Caki2 (cell line): Measurements from ENCODE around the gene GGN. TPM values are rescaled to one million over a fixed set of nuclear protein-coding genes. Genes with fewer than 3 reads are reported as not detected.
"Not testable (repeated sequence)": the region's sequence is repeated elsewhere in the genome, so short reads cannot be mapped to it uniquely, and the experiment has no call there.

Experiments used
- DNase-seq: peaks from one replicate; pipeline ENCODE4 v3.0.0-alpha.2; 2015; ENCODE audit warnings: low read depth
- in situ Hi-C: cut with HindIII; loops from 2 replicates; pipeline ENCODE4 v1.10.0; 2016; ENCODE audit warnings: low sequenced_read_pairs, low pct_unique_long_range_greater_than_20kb, mixed read lengths
- total RNA-seq: library from RNA; depleted of rRNA; stranded (reverse); fragments of >200 nt; shearing (Covaris generic); gene quantifications from 2 replicates; pipeline ENCODE4 v1.2.3, GENCODE V29; 2014; ENCODE audit warnings: low replicate concordance

GGN gene
- total RNA-seq, 1 experiment from 2014 or later, result 2.5 TPM

DNA sequence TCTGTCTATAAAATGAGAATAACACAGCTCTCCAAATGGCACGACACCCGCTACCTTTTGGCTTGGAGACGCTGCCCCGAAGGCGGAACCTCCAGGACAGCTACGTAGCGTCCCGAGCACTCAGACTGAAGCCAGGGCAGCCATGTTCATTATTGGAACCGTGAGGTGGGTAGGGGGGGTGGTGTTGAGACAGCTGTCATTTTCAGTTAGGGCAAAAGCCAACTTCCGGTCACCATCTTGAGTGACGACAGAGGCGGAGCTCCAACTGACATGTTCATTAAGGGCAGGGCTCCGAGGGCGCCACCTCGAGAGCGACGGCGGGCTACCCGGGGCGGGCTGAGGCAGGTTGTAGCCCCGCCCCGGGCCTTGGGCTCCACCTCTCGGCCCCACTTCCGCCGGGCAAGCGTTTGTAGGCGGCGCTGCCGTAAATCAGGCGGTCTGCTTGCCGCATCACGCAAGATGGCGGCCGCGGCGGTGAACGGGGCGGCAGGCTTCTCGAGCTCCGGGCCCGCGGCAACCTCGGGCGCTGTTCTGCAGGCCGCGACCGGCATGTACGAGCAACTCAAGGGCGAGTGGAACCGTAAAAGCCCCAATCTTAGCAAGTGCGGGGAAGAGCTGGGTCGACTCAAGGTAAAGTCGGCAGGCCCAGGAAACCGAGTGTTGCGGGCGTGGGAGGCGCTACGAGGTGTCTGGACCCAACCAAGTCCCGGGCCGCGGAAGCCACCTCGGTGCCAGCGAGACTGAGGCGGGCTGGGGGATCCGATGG is 13.3 kb downstream of the GGN start, which contains the start of gene PSMD8:
Gene PSMD8, plus strand, starts transcription at position 240 of the 766 bp plus-strand sequence. Its CDS starts 31 bp downstream, at position 271.
- DNase-seq, result peak; percentile 99
- in situ Hi-C loops, result no loop called here

DNA sequence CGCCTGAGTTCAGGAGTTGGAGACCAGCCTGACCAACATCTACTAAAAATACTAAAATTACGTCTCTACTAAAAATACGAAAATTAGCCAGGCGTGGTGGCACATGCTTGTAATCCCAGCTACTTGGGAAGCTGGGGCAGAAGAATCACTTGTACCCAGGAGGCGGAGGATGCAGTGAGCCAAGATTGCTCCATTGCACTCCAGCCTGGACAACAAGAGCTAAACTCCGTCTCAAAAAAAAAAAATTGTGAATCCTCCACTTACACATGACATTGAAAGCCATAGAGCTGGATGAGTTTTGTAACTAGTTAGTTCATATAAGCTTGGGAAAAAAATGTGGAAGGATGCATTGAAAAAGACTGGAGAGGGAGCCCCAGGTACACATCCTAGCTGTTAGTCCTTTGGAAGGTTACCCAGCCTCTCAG is 13.9 kb downstream of the GGN start:
- DNase-seq, result no peak
- in situ Hi-C loops, result no loop called here

DNA sequence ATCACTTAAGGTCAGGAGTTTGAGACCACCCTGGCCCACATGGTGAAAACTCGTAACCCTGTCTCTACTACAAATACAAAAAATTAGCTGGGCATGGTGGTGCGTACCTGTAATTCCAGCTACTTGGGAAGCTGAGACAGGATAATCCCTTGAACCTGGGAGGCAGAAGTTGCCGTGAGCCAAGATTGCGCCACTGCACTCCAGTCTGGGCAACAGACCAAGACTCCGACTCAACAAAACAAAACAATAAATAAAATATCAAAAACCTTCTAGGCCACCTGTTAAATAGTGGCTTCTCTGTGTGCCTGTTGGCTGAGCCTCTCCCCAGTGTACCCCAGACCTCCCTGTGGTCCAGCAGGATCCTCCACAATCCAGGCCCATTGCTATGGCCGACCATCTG is 16.8 kb downstream of the GGN start:
- in situ Hi-C loops, result no loop called here
- DNase-seq, result no peak

DNA sequence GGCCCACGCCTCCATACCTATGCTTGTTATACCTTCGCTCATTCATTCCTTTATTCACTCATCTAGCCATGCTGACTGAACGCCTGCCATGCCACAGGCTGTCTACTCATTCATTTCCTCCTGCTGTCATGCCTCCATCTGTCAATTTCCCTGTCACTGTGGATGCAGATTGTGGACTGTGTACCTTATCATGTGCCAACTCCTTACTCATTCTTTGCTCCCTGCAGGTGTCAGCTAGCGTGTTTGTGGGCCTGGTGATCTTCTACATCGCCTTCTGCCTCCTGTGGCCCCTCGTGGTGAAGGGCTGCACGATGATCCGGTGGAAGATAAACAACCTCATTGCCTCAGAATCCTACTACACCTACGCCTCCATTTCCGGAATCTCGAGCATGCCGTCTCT is 17.5 kb downstream of the GGN start:
- no peak for DNase-seq
- in situ Hi-C loops, result no loop called here

DNA sequence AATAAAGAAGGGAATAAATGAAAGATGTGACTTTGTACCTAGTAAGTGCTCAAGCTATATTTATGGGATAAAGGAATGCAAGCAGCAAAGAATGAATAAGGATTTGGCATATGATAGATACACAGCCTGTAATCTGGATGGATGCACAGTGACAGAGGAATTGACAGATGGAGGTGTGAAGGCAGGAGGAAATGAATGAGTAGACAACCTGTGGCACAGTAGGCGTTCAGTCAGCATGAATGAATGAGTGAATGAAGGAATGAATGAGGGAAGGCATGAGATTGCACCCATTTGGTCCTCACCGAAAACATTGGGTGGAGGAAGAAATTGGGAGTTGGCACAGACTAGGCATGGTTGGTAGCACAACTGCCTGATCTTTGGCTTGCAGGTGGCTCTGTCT is 18.2 kb downstream of the GGN start:
- in situ Hi-C loops, result no loop called here
- DNase-seq, result no peak

DNA sequence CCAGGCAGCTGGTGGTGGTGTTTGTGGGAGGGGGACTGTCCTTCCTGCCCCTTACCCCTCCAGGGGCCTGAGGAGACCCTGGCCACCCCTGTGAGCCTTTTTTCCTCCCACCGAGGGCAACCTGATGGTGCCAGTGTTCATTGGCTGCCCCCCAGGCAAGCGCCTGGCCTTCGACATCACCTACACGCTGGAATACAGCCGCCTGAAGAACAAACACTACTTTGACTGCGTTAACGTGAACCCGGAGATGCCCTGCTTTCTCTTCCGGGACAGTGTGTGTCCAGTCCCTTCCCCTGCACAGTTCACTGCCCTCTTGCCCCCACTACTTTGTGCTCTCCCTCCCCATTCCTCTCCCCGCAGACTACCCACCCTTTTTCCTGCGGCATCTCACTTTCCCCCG is 20.8 kb downstream of the GGN start:
- no peak for DNase-seq
- in situ Hi-C loops, result no loop called here

DNA sequence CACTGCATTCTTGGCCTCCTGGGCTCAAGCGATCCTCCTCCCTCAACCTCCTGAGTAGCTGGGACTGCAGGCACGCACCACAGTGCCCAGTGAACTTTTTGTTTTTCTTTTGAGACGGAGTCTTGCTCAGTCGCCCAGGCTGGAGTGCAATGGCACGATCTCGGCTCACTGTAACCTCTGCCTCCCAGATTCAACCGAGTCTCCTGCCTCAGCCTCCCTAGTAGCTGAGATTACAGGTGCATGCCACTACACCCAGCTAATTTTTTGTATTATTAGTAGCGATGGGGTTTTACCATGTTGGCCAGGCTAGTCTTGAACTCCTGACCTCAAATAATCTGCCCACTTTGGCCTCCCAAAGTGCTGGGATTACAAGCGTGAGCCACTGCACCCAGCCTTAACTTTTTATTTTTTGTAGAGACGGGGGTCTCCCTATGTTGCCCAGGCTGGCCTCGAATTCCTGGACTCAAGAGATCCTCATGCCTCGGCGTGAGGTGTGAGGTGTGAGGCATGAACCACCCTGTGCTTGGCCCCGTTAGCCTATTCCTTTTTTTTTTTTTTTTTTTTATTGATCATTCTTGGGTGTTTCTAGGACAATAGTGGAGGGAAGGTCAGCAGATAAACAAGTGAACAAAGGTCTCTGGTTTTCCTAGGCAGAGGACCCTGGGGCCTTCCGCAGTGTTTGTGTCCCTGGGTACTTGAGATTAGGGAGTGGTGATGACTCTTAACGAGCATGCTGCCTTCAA is 24.7 kb downstream of the GGN start:
- DNase-seq, in situ Hi-C loops: not testable (repeated sequence)

DNA sequence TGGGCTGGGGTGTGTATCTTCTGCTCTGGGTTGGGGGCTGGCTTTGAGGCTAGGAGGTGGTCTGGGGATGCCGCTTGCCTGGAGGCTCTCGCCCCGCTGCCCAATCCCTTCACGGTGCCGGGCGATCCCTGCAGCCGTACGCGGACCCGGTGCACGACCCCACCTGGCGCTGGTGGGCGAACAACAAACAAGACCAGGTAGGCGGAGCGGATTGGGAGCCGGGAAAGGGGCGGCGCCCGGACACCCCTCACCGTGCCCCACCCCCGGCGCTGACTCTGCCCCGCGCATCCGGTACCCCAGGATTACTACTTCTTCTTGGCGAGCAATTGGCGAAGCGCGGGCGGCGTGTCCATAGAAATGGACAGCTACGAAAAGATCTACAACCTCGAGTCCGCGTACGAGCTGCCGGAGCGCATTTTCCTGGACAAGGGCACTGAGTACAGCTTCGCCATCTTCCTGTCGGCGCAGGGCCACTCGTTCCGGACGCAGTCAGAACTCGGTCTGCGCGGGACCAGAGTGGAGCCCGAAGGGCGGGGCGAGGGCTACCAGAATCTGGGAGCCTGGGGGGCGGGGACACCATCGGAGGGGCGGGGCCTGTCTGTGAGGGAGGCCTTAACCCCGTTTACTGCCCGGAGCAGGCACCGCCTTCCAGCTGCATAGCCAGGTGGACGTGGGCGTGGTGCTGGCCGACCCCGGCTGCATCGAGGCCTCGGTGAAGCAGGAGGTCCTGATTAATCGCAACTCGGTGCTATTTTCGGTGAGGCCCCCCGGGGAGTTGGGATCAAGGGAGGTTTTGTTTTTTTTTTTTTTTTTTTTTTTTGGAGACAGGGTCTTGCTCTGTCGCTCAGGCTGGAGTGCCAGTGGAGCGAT is 25.5 kb downstream of the GGN start:
- in situ Hi-C loops, result no loop called here
- DNase-seq, result peak; percentile 79

DNA sequence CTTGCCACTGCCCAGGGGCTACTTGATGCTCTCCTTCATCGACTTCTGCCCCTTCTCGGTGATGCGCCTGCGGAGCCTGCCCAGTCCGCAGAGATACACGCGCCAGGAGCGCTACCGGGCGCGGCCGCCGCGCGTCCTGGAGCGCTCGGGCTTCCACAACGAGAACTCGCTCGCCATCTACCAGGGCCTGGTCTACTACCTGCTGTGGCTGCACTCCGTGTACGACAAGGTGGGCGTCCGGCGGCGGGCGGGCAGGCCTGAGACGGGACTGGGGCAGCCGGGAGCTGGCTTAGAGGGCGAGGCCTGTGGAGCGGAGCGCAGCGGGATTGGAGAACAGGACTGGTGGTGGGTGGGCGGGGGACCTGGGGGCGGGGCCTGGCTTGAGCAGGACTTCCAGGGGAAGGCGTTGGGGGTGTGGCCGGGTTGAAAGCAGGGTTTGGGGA is 26.2 kb downstream of the GGN start:
- peak; percentile 78 for DNase-seq
- in situ Hi-C loops, result no loop called here

DNA sequence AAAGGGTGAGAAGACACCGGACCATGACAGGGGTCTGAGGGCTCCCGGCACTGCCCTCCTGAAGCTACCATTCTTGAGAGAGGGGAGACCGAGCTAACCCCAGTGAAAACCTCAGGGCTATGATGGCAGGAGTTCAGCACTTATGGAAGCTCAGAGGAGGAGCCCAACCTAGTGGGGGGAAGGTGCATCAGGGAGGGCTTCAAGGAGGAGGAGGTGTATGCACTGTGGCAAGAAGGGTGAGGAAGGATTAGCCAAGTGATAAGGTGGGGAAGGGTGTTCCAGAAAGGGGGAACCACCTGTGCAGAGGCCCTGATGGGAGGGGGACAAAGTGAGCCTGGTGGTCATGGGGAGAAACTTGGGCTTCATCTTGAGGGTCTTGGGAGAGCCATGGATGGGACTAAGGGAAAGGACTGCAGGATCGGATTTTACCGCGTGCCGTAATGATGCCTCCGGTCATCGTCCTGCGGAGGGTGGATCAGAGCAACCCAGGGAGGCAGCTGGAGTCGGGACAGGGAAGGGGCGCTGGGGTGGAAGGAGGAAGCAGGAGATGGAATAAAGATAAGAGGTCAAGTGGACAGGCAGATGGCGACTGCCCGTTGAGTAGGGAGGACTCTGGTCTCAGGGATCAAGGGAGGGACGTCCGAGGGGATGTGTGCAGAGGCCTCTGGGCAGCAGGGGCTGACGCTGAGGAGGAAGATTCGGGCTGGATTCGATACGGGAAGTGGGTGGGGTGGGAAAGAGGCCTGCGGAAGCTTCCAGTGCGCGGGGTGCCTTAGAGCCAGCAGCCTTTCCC is 26.8 kb downstream of the GGN start:
- in situ Hi-C loops, result no loop called here
- no peak for DNase-seq

DNA sequence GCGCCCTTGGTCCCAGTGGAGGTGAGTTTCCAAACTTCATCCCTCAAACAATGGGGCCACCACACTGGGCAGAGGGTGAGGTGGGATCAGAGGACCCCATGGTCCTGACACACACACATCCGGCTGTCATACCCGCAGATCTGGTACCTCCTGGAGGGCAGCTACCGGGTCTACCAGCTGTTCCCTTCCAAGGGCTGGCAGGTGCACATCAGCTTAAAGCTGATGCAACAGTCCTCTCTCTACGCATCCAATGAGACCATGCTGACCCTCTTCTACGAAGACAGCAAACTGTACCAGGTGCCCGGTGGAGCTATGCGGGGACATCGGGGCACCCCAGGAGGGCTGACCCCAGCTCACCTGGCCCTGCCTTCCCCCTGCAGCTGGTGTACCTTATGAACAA is 27.5 kb downstream of the GGN start:
- in situ Hi-C loops, result no loop called here
- DNase-seq, result no peak

DNA sequence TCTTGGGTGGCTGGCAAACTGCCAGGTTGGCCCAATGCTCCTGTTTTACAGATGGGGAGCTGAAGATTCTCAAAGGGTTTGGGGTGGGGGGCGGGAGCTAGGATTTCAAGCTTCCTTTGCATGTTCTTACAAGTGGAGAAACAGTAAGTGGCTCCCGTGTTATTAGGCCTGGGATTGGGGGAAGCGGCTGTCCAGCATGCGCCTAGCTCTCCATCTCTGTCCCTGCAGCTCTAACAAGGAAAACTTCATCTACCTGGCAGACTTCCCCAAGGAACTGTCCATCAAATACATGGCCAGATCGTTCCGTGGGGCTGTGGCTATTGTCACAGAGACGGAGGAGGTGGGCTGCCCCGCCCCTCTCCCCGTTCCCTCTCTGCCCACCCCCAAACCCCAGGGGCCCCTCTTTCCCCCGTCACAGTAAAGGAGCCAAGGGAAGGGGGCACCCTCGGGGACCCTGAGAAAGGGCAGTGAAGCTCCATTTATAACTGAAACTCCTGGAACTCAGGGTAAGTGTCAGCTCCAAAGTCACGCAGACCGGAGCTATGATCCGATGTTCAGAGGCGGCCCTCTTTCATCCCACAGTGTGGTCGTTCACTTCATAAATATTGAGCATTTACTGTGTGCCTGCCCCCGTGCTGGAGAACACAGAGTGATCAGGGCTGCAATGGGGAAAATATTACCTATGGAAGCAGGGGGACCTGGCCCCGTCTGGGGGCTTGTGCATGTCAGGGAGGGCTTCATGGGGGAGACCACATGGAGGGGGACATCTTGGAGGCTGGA is 28.4 kb downstream of the GGN start:
- in situ Hi-C loops, result no loop called here
- DNase-seq, result no peak

DNA sequence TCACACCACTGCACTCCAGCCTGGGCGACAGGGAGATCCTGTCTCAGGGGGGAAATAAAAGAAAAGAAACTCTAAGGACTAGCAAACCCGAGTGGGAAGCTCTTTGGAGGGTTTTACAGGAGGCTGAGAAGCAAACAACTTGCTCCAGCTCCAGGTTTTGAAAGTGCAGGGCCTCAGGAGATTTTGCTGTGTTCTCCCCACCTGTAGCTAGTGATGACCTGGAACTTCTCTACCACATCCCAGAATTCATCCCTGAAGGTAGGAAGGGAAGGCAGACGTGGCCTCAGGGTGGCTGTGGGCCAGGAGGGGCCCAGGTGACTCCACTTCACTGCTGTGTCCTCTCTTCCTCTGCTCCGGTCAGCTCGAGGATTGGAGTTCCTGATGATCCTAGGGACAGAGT is 29.8 kb downstream of the GGN start:
- in situ Hi-C loops, result no loop called here
- no peak for DNase-seq

DNA sequence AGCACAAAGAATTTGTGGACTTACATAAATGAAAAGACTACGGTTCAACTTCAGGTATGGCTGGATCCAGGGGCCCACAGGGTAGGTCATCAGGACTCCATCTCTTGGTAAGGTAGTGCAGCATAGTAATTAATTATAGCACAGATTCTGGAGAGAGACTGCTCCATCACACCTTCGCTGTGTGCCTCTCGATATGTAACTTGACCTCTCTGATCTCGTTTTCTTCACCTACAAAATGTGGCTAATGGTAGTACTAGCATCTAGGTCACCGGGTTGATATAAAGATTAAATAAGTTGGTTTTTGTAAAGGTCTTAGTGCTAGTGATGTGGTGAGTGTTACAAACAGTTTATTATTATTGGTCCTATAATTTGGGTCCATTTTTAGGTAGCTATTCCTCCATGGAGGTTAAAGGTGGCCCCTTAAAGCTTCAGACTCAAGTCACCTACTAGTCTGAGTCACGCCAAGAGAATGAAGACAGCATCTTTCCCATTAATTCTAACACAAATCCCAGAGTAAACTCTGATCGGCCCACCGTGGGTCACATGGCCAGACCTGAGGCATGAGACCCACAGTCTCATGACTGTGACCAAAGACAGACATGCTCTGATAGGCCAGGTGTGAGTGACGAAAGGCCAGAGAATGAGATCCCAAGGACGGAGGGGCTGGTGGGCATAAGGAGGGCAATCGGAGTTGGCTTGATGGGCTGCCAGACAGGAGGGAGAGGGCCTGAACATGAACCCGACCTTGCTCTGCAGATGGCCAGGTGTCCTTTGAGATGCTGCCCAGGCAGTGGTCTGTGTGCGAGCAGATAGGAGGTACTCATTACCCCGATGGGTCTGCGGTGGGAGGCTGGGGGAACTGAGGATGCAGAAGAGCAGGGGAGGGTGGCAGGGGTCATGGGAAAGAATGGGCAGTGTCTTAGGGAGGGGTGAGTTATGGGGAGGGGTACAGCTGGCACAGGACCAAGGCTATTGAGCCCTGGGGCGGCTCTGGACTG is 31.8 kb downstream of the GGN start:
- DNase-seq, result no peak
- in situ Hi-C loops, result no loop called here

DNA sequence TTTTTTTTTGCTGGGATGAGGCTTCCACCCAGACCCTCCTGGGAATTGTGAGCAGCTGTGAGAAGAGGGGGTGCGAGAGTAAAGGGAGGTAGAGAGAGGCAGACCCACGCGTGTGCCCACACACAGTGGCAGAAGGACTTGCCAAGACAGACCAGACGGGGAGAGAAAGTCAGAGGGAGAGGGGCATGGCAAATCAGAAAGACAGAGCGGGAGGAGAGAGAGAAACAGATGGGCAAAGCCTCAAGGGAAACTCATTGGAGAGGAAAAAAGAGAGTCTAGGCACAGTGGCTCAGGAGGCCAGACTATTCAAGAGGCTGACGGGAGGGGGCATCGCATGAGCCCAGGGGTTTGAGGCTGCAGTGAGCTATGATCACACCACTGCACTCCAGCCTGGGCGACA is 35.2 kb downstream of the GGN start:
- DNase-seq, result no peak
- in situ Hi-C loops, result no loop called here

DNA sequence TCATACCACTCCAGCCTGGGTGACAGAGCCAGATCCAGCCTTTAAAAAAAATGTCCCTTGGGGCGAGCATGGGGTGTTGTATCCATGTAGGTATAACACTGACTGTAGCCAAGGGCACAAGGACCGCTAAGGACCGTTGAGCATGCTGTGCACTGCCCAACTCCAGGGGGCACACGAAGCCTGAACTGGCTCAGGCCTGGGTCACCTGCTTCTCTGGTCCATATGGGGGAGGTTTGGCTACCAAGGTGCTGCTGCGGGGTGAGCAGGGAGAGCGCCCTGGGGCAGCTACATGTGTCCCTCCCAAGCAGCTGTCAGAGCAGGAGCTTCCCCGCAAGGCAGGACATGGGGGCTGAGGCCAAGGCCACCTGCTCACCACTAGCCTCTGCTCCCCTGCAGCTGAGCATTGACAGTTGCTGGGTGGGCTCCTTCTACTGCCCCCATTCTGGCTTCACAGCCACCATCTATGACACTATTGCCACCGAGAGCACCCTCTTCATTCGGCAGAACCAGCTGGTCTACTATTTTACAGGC is 35.9 kb downstream of the GGN start:
- no peak for DNase-seq
- in situ Hi-C loops, result no loop called here
